Ecto neural progenitor cell (in vitro differentiated cells): Measurements from ENCODE around the gene ZDBF2.
"Not testable (repeated sequence)": the region's sequence is repeated elsewhere in the genome, so short reads cannot be mapped to it uniquely, and the experiment has no call there.

Experiments
- DNase-seq: peaks from one replicate; pipeline ENCODE4 v3.0.0-alpha.2; 2018; ENCODE audit warnings: low spot score

The ZDBF2 gene

GRCh38 chr2:206323486-206323885 lies 49.0 kb downstream of the ZDBF2 start:
- DNase-seq, result no peak

- DNase-seq, result no peak
These were observed 50.4 kb downstream of the ZDBF2 start for GRCh38 chr2:206324869-206325268.

GRCh38 chr2:206328974-206329373 lies 54.5 kb downstream of the ZDBF2 start:
- DNase-seq, result no peak

GRCh38 chr2:206336861-206337260 lies 62.4 kb downstream of the ZDBF2 start:
- no peak for DNase-seq

- no peak for DNase-seq
These were observed 63.5 kb downstream of the ZDBF2 start for GRCh38 chr2:206337956-206338355.

- DNase-seq, result no peak
These were observed 66.9 kb downstream of the ZDBF2 start for GRCh38 chr2:206341396-206341795.

GRCh38 chr2:206343144-206343543 lies 68.7 kb downstream of the ZDBF2 start:
- DNase-seq, result no peak

GRCh38 chr2:206343816-206344215 lies 69.4 kb downstream of the ZDBF2 start:
- no peak for DNase-seq

GRCh38 chr2:206345606-206346005 lies 71.1 kb downstream of the ZDBF2 start:
- no peak for DNase-seq

GRCh38 chr2:206349375-206349774 lies 74.9 kb downstream of the ZDBF2 start:
- DNase-seq, result no peak

- no peak for DNase-seq
These were observed 78.1 kb downstream of the ZDBF2 start for GRCh38 chr2:206352571-206352970.

- DNase-seq, result no peak
These were observed 79.2 kb downstream of the ZDBF2 start for GRCh38 chr2:206353685-206354084.

- DNase-seq, result no peak
These were observed 79.7 kb downstream of the ZDBF2 start for GRCh38 chr2:206354129-206354528.

GRCh38 chr2:206356840-206357239 lies 82.4 kb downstream of the ZDBF2 start:
- not testable (repeated sequence) for DNase-seq

- DNase-seq, result not testable (repeated sequence)
These were observed 86.4 kb downstream of the ZDBF2 start for GRCh38 chr2:206360840-206361239.

GRCh38 chr2:206361407-206362045 lies 87.1 kb downstream of the ZDBF2 start:
- DNase-seq, result no peak
